ENCODE measurements around the gene MSH2. TPM values are rescaled to one million over a fixed set of nuclear protein-coding genes. Genes with fewer than 3 reads are reported as not detected.

Gene MSH2
- total and polyA plus RNA-seq, 4 donors, result 1.6 to 33.3 (median 3.8) TPM

- 89% methylated on average over 1 of the region's 1 CpG for WGBS
- H3K36me3 ChIP-seq (ENCODE audit: control insufficient read depth in 4 of 4, insufficient read depth in 3 of 4, low read depth in 1 of 4, low read length in 3 of 4), result no peaks in the 10 kb centered on the region
- no peaks in the 10 kb centered on the region for H3K9me3 ChIP-seq (ENCODE audit: control insufficient read depth in 4 of 4, low read length in 3 of 4)
- DNase-seq (ENCODE audit: low spot score), result no peak
- no peak overlapping the region for H3K27ac ChIP-seq (ENCODE audit: low read depth in 1 of 2, low read length in 2 of 2)
- TF ChIP-seq CTCF (IDR thresholded peaks at IDR 0.05; ENCODE audit: low read depth, low read length, missing input control) (no peak), NR2F2 (IDR thresholded peaks at IDR 0.05) (no peak), SP1 (IDR thresholded peaks at IDR 0.05) (no peak), JUND (IDR thresholded peaks at IDR 0.05) (no peak), HNF4G (IDR thresholded peaks at IDR 0.05) (no peak), MAX (IDR thresholded peaks at IDR 0.05) (no peak), TAF1 (conservative IDR thresholded peaks at IDR 0.05) (no peak), RAD21 (IDR thresholded peaks at IDR 0.05) (no peak), FOXA2 (IDR thresholded peaks at IDR 0.05) (no peak), REST (IDR thresholded peaks at IDR 0.05) (no peak)
- no peak overlapping the region for H3K4me3 ChIP-seq (ENCODE audit: low read depth in 1 of 3, low read length in 3 of 3)
- H3K27me3 ChIP-seq (ENCODE audit: control insufficient read depth in 4 of 4, insufficient read depth in 4 of 4, low read length in 3 of 4), result no peaks in the 10 kb centered on the region
- no peak overlapping the region for H3K9ac ChIP-seq (ENCODE audit: low read depth in 1 of 2, low read length in 2 of 2)
- H3K4me1 ChIP-seq (ENCODE audit: control insufficient read depth in 4 of 4, insufficient read depth in 4 of 4, low read length in 3 of 4), result no peaks in the 10 kb centered on the region
These were observed 109.7 kb downstream of the MSH2 start for GRCh38 chr2:47512581-47513083.

GRCh38 chr2:47513981-47514520, 111.1 kb downstream of the MSH2 start:
- Histone ChIP-seq H3K9ac (ENCODE audit: low read depth in 1 of 2, low read length in 2 of 2) (no peak overlapping the region), H3K9me3 (ENCODE audit: control insufficient read depth in 4 of 4, low read length in 3 of 4) (no peaks in the 10 kb centered on the region), H3K27ac (ENCODE audit: low read depth in 1 of 2, low read length in 2 of 2) (no peak overlapping the region), H3K4me1 (ENCODE audit: control insufficient read depth in 4 of 4, insufficient read depth in 4 of 4, low read length in 3 of 4) (no peaks in the 10 kb centered on the region), H3K4me3 (ENCODE audit: low read depth in 1 of 3, low read length in 3 of 3) (no peak overlapping the region), H3K36me3 (ENCODE audit: control insufficient read depth in 4 of 4, insufficient read depth in 3 of 4, low read depth in 1 of 4, low read length in 3 of 4) (no peaks in the 10 kb centered on the region), H3K27me3 (ENCODE audit: control insufficient read depth in 4 of 4, insufficient read depth in 4 of 4, low read length in 3 of 4) (no peaks in the 10 kb centered on the region)
- TF ChIP-seq MAX (IDR thresholded peaks at IDR 0.05) (no peak), RXRA (IDR thresholded peaks at IDR 0.05) (no peak), RAD21 (IDR thresholded peaks at IDR 0.05) (no peak), HNF4G (IDR thresholded peaks at IDR 0.05) (no peak), ZBTB33 (IDR thresholded peaks at IDR 0.05) (no peak), CTCF (IDR thresholded peaks at IDR 0.05; ENCODE audit: low read depth, low read length, missing input control) (no peak), FOXA1 (IDR thresholded peaks at IDR 0.05) (no peak), EGR1 (IDR thresholded peaks at IDR 0.05; ENCODE audit: low read depth in 2 of 2) (no peak), TAF1 (conservative IDR thresholded peaks at IDR 0.05) (no peak), NR2F2 (IDR thresholded peaks at IDR 0.05) (no peak), SP1 (IDR thresholded peaks at IDR 0.05) (no peak), YY1 (IDR thresholded peaks at IDR 0.05) (no peak), HNF4A (conservative IDR thresholded peaks at IDR 0.05) (no peak)
- no peak for DNase-seq (ENCODE audit: low spot score)
- 94% methylated on average over 7 of the region's 7 CpGs for WGBS
